GM18951 (cell line): ENCODE measurements around the gene GPR156.

Experiments
- POLR2A ChIP-seq: IDR thresholded peaks from 4 replicates; pipeline ENCODE4 v1.6.1; 2011; ENCODE audit warnings: mild to moderate bottlenecking; ENCODE audit not compliant: insufficient read length, insufficient read depth; ENCODE audit errors: extremely low read depth
- in situ Hi-C: fragments of 300-500 bp; cut with MboI; formaldehyde crosslinking; loops from one replicate; pipeline ENCODE4 v1.12.0; 2022; ENCODE audit warnings: low sequenced_read_pairs, mixed read lengths, inconsistent platforms; ENCODE audit not compliant: unreplicated experiment

GPR156 gene

DNA sequence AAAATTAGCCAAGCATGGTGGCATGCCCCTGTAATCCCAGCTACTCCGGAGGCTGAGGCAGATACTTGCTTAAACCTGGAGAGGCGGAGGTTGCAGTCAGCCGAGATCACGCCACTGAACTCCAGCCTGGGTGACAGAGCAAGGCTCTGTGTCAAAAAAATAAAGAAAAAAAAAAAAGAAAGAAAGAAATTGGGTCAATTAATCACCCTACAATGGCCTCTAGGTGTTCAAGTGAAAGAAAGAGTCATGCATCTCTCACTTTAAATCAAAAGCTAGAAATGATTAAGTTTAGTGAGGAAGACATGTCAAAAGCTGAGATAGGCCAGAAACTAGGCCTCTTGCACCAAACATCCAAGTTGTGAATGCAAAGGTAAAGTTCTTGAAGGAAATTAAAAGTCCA lies 145.9 kb downstream of the GPR156 start:
- TF ChIP-seq POLR2A, result no peak
- in situ Hi-C loops, result no loop called here

DNA sequence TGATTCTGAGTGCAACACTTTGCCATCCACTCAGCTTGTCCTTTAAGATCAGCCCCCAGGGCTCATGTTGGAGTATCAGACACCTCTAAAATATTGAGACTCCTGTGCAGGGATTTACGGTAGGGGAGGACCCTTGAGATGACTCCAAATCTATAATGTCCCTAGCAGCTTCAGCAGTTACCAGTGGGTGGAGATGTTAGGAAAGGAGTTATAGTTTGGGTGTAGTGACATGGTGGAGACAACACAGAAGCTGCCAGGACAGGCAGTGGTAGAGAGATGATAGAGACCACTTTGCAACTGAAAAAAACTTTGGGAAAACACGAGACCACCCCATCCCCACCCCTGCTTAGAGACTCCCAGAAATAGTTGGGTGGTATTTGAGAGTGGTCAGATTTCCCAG lies 147.5 kb downstream of the GPR156 start:
- TF ChIP-seq POLR2A, result no peak
- in situ Hi-C loops, result no loop called here

DNA sequence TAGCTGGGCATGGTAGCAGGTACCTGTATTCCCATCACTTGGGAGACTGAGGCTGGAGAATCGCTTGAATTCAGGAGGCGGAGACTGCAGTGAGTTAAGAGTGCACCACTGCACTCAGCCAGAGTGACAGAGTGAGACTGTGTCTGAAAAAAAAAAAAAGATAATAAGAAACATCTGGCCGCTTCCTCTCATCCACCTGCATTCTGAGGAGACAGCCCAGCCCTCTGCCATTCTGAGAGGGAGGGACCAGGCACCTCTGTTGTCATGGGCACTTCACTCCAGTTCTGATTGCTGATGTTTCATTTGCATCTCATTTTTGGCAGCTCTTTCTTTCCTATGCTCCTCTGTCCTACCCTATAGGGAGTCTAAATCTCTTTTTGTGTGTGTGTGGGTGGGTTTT lies 154.4 kb downstream of the GPR156 start:
- no peak for TF ChIP-seq POLR2A
- in situ Hi-C loops, result no loop called here

DNA sequence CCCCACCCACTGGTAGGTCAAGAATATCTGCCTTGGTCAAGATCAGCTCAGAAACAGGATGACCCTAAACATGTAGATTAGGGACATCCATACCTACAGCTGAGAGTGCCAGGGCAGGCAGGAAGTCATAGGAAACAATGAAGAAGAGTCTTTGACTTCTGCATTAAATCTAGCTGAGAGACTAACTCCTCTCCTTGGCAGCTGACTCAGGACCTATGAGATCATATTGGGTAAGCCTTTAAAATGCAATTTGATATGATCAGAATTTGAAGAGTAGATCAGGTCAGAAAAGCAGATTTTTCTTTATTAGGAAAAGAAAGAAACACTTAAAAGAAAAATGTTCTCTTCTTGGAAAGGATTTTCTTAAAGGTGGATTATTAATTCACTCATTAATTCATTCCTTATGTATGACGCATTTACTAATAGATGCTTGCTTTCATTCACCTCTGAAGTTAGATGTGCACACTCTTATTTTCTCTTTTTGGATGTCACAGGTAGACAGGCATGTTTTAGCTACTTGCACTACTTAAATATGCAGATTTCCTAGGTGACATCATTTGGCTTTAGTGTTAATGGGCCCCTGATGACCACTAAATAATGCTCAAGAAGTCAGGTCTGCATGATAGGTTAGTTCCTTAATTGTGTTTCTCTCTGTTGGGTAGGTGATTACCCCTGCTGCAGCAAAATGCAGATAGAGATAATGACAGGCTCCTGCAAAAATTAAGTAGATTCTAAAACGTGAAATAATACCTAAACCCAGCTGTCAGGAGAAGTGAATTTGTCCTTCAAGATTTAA lies 155.1 kb downstream of the GPR156 start:
- no peak for TF ChIP-seq POLR2A
- in situ Hi-C loops, result no loop called here

DNA sequence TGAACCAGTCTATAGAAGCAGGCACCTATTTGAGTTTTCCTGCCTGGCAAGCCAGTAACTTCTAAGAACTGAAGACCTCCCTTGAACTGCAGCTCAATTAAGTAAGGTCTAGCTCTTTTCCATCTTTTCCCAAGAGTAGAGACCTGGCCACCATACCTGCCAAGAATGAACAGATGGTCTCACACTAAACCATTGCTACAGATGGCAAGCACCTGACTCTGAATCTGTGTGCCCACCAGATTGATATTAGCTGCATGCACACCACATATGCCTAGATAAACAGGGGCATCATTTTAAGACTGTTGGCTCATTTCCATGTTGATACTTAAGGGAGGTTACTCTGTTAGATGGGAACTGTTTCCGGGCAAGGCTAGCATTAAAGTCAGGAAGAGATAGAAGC lies 156.0 kb downstream of the GPR156 start:
- in situ Hi-C loops, result no loop called here
- no peak for TF ChIP-seq POLR2A

DNA sequence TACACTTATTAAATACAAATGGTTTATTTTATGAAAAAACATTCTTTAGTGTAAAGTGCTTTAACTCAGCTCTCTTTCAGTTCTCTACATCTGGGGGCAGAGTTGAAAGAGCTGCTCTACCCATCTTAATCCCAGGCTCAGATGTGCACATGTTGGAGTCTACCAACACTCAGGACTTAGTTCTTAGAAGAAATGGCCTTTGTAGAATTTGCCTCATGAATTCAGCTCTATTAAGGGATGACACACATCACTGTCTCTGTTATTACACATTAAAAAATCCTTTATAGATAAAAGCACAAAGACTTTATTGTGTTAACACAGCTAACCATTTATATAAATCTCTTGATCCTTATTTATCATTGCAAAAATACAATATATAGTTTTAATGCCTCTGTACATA lies 159.0 kb downstream of the GPR156 start:
- TF ChIP-seq POLR2A, result no peak
- in situ Hi-C loops, result no loop called here

DNA sequence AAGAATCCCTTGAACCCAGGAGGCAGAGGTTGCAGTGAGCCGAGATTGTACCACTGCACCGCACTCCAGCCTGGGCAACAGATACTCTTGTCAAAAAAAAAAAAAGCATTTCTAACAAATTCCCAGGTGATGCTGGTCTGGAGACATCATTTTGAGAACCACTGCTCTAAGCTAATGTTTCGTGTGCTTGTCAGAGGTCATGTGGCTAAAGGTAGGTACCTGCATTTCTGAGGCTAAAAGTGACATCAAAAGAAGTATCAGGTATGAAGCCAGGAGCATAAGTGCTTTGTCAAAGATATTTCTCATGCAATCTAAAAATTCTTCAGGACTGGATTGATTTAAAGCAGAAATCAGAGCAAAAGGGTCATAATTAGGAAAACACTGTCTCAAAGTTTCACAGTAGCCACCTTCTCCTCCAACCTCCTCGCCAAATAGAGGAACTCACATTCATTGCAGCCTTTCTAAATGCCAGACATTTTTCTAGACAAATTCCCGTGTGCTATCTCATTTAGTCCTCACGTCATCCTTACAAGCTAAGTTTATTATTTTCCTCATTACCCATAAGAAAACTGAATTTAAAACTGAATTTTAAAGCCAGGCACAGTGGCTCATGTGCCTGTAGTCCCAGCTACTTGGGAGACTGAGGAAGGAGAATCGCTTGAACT lies 165.0 kb downstream of the GPR156 start:
- in situ Hi-C loops, result no loop called here
- no peak for TF ChIP-seq POLR2A
